Motor neuron (in vitro differentiated cells): ENCODE data around the gene ELK1. TPM values are rescaled to one million over a fixed set of nuclear protein-coding genes. Genes with fewer than 3 reads are reported as not detected.
"Not testable (repeated sequence)": the region's sequence is repeated elsewhere in the genome, so short reads cannot be mapped to it uniquely, and the experiment has no call there.

Source experiments
- ATAC-seq, 8 experiments: fragments of 200-7000 bp; cut with Tn5 transposase; replicated peaks in 6 of 8; 2 replicates each; pipeline ENCODE4 v1.8.0; 2021; ENCODE audit warnings: mild to moderate bottlenecking in 8 of 8, moderate library complexity in 8 of 8
- H3K27ac ChIP-seq, 2 donors: fragments of 250-450 bp; sonication (Bioruptor Pico); 2 replicates each; pipeline ENCODE4 v1.9.0; 2021; ENCODE audit warnings: antibody characterized with exemption in 2 of 2, mild to moderate bottlenecking in 2 of 2, moderate library complexity in 1 of 2
- H3K4me1 ChIP-seq, 2 donors: fragments of 250-450 bp; sonication (Bioruptor Pico); replicated peaks in 1 of 2; 2 replicates each; pipeline ENCODE4 v1.6.1; 2021; ENCODE audit warnings: antibody characterized with exemption in 2 of 2, mild to moderate bottlenecking in 2 of 2, moderate library complexity in 1 of 2
- H3K4me3 ChIP-seq, 5 donors: fragments of 250-450 bp; sonication (Bioruptor Pico); 2 replicates each; pipeline ENCODE4 v1.9.0; 2021; ENCODE audit warnings: antibody characterized with exemption in 5 of 5, mild to moderate bottlenecking in 5 of 5, moderate library complexity in 4 of 5
- WGBS, 10 experiments: fragments of 450-650 bp; shearing (Covaris generic); methylation state at CpG; one replicate each; pipeline ENCODE4 v1.0.0; 2022; 5-methylcytosine and 5-hydroxymethylcytosine counted together
- in situ Hi-C, 9 experiments: fragments of 400-800 bp; cut with MboI; loops; one replicate each; pipeline ENCODE4 v1.15.0; 2021; ENCODE audit warnings: low sequenced_read_pairs in 9 of 9, low pct_unique_long_range_greater_than_20kb in 2 of 9; ENCODE audit not compliant: unreplicated experiment in 9 of 9
- total RNA-seq, 8 experiments: library from RNA; unstranded; fragments of 300-600 nt; gene quantifications; 2 replicates each; pipeline versions ENCODE4 v1.2.3 to v1.2.4, GENCODE V29; 2022

ELK1 gene, protein sequence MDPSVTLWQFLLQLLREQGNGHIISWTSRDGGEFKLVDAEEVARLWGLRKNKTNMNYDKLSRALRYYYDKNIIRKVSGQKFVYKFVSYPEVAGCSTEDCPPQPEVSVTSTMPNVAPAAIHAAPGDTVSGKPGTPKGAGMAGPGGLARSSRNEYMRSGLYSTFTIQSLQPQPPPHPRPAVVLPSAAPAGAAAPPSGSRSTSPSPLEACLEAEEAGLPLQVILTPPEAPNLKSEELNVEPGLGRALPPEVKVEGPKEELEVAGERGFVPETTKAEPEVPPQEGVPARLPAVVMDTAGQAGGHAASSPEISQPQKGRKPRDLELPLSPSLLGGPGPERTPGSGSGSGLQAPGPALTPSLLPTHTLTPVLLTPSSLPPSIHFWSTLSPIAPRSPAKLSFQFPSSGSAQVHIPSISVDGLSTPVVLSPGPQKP
- 10 to 100 TPM; 11.5 to 43.7 (median 19.7) TPM for total RNA-seq

DNA sequence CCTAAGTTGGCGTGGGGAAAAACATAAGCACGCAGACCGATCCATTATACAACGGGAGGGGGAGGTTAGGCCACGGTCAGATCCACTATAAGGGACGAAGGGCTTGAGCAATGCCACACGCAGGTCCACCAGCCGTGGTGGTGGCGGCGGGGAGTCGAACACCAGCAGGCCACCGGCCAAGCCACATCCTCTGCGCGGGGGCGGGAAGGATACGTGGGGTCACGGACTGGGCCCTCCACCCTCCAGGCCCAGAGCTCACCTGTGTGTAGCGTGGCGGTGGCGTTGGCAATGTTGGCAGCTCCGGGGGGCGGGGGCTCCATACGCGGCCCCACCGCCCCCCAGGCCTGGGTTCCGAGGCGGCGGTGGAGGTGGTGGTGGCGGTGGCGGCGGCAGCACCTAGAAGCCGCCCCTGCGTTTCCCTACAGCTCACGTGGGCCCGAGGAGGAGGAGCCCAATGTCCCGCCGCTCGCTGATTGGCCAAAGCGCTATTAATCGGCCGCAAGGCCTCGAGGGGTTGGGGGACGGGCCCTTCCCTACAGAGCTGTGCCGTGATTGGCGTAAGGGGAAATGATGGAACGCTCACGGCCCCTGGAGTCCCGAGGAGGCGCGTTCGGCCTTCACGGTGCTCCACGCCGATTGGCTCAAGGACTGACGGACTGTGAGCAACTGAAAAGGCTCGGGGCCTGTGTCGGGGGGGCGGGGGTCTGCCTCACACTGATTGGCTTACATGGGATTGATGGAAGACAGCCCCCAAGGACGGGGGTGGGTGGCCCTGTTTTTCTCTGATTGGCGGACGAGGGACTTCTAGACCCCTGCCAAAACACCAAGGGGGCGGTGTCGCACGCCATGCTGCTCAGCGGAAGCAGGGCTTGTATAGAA is at the start of gene ELK1:
Gene ELK1, minus strand, starts transcription at position 400 of the 879 bp plus-strand sequence. CDS start 9,122 bp downstream, outside the sequence.
- in situ Hi-C loops, result no loop called here
- 27 to 38% methylated on average over 3 to 5 of the region's 65 CpGs; no CpG with 5 or more reads in 8 of the 10 experiments for WGBS, 10 experiments
- Histone ChIP-seq H3K27ac (peak within 1 kb of the TSS; percentile 84 to 90), H3K4me1 (peaks cover 11 to 17% of the 10 kb centered on the region in 2 donors), H3K4me3 (peak within 1 kb of the TSS; percentile 89 to 96 (median 94))
- peak; percentile 89 to 97 (median 95) for ATAC-seq

DNA sequence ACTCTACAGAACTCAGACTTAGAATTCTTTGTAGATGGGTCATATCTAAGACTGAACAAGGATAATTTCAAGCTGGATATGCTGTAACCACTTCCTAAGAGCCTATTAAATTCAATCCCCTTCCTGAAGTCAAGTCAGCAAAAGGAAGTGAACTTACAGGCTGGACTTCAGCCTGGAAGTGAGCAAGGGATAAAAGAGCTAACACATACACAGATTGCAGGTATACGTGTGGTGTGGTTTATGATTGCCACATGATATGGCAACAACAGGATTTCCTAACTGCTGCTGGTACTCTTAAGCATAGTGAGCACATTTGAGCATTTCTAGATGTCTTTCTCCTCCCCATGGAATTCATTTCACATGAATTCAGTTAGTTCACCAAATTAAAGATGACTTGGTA is 46.8 kb upstream of the ELK1 start:
- no peaks in the 10 kb centered on the region for H3K4me1 ChIP-seq
- ATAC-seq, result no peak
- H3K4me3 ChIP-seq, result no peak overlapping the region
- in situ Hi-C loops, result no loop called here
- H3K27ac ChIP-seq, result no peak overlapping the region
- WGBS, 10 experiments, result 43 to 60% methylated on average over 1 of the region's 1 CpG; no CpG with 5 or more reads in 8 of the 10 experiments

DNA sequence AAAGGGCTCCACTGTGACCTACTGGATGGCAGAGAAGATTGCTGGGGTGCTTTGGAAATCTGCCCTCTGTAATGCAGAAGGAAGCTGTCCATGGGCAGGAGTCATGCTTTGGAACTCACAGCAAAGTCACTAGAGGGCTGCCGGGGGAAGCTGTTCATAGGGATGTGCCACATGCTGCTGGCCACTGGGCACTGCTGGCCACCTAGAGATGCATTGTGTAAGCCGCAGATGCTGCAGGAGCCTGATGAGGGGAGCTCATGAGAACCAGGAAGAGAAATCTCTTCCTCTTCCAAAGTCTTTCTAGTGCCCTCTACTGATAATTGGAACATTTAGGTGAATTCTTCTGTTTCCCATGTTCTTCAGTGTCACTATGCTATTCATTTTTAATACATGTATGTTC is 39.8 kb upstream of the ELK1 start:
- no peak overlapping the region for H3K27ac ChIP-seq
- no peak for ATAC-seq
- WGBS, 10 experiments, result 40 to 71% methylated on average over 1 of the region's 2 CpGs; no CpG with 5 or more reads in 8 of the 10 experiments
- in situ Hi-C loops, result no loop called here
- no peaks in the 10 kb centered on the region for H3K4me1 ChIP-seq
- no peak overlapping the region for H3K4me3 ChIP-seq

DNA sequence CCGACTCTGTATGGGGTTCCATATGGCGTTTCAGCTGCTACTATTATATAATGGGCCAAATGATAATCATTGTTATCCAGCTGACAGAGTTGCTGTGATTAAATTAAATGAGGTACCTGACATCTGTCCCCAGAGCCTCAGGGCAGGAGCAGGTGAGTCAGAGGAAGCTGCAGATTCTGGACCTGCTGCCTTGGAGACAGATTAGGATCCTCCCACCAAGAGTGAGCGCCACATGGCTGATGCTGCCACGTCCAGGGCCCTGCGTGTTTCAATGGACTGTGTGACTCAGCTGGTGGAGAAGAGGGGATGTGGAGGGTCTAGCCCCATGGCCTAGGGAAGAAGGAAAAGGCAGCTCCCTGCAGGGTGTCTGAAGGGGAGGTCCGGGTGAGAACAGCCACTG is 36.9 kb upstream of the ELK1 start:
- peak in 4 of 8 experiments; percentile 34 to 67 (median 46) for ATAC-seq
- Histone ChIP-seq H3K4me3 (no peak overlapping the region), H3K4me1 (no peaks in the 10 kb centered on the region), H3K27ac (no peak overlapping the region)
- WGBS, 10 experiments, result 0 to 70% methylated on average over 1 to 2 of the region's 6 CpGs; no CpG with 5 or more reads in 8 of the 10 experiments
- in situ Hi-C loops, result no loop called here

DNA sequence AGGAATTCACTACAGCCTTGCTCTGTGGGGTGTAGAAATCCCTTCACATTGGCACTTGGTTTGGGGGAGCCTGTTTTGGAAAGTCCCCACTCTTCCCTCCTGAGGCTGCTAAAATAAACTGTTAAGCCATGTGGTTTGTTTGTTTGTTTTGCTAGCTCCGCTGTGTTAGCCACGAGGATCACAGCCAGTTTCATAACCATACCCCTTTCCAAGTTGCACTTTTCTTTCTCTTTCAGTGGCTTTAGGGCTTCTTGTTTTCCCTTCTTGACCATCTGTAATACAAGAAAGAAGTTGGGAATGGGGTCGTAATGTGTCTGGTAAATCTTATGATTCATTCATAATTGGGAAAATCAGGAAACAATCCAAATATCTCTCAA is 33.5 kb upstream of the ELK1 start:
- 20 to 80% (median 42%) methylated on average over 1 to 3 of the region's 3 CpGs; no CpG with 5 or more reads in 6 of the 10 experiments for WGBS, 10 experiments
- ATAC-seq, result no peak
- in situ Hi-C loops, result no loop called here

DNA sequence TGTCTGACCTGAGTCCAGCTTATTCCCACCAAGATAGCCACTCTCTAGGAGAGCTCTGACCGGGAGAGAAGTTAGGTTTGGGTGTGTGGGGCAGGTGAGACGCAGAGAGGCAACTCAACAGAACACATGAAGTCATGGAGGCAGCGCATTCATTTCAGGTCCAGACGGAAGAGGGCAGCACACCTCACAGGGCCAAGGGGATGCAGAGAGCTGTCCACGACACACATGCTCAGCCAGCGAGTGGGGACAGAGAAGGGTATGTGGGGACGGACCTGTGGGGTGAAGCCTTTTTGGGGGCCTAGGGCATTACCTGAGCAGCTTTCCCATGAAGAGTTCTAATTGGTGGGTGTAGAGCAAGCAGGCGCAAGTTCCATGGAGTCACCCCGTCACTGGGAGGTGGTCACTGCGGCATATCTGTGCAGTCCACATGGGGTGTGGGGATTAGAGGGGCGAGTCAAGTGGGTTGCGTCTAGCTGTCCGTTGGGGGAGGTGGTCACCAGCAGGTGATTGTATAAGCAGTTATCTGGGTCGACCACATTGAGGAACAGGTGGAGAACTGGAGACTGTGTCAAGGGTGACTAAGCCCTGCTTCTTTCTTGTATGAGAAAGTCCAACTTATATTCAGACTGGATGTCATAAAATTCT is 32.9 kb upstream of the ELK1 start:
- H3K4me3 ChIP-seq, result no peak overlapping the region
- in situ Hi-C loops, result no loop called here
- H3K4me1 ChIP-seq, result no peaks in the 10 kb centered on the region
- 62% methylated on average over 5 of the region's 14 CpGs; no CpG with 5 or more reads in 9 of the 10 experiments for WGBS, 10 experiments
- no peak for ATAC-seq
- no peak overlapping the region for H3K27ac ChIP-seq

More for the DNA sequence above, 33.5 kb upstream of the ELK1 start:
- H3K27ac ChIP-seq, result no peak overlapping the region
- no peaks in the 10 kb centered on the region for H3K4me1 ChIP-seq
- no peak overlapping the region for H3K4me3 ChIP-seq

DNA sequence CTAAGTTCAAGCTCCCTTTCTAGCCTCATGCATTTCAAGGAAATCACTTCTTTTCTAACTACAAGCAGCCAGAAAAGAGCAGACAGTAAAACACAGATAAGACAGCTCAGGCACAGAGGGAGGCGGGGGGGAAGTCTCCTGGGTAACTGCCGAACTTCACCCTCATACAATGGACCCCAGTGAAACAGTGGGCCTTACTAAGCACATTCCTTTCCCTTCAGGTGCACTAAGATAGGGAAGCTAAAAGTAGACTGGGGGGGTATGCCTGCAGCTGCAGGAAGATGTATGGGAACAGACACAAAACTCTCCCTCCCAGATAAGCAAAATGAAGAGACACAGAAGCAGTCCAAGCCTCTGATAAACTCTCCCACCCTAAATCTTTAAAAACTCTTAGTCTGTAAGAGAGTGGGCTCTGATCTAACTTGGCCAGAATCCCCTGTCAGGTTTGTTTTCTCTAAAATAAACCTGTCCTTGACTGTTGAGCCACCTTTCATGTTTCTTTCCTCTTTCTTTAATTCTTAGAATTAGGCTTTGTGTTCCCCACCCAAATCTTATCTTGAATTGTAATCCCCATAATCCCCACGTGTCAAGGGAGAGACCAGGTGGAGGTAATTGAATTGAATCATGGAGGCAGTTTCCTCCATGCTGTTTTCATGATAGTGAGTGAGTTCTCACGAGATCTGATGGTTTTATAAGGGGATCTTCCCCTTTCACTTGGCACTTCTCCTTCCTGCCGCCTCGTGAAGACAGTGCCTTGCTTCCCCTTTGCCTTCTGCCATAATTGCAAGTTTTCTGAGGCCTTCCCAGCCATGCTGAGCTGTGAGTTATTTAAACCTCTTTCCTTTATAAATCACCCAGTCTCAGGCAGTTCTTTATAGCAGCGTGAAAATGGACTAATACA is 25.8 kb upstream of the ELK1 start:
- H3K4me1 ChIP-seq, H3K4me3 ChIP-seq, H3K27ac ChIP-seq, ATAC-seq, in situ Hi-C loops: not testable (repeated sequence)
- 40 to 80% (median 48%) methylated on average over 1 to 7 of the region's 7 CpGs; no CpG with 5 or more reads in 4 of the 10 experiments for WGBS, 10 experiments

DNA sequence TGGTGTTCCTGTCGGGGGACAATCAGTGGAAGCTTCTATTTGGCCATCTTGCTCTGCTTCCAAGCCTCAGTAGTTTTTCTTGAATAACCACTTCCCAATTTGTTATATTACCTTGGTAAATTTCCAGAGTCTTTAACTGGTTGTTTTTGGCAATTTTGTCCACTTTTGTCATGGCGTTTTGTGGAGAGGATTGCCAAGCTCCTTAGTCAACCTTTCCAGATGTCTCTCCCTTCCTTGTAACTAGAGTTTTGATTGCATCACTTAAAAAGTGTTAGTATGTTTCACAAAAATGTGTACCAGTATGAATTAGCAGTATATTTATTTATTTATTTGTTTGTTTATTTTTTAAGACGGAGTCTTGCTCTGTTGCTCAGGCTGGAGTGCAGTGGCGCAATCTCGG is 24.4 kb upstream of the ELK1 start:
- in situ Hi-C loops, result no loop called here
- no peak for ATAC-seq
- H3K4me3 ChIP-seq, result no peak overlapping the region
- H3K27ac ChIP-seq, result no peak overlapping the region
- H3K4me1 ChIP-seq, result no peaks in the 10 kb centered on the region
- 33 to 86% (median 50%) methylated on average over 1 to 4 of the region's 5 CpGs; no CpG with 5 or more reads in 5 of the 10 experiments for WGBS, 10 experiments

DNA sequence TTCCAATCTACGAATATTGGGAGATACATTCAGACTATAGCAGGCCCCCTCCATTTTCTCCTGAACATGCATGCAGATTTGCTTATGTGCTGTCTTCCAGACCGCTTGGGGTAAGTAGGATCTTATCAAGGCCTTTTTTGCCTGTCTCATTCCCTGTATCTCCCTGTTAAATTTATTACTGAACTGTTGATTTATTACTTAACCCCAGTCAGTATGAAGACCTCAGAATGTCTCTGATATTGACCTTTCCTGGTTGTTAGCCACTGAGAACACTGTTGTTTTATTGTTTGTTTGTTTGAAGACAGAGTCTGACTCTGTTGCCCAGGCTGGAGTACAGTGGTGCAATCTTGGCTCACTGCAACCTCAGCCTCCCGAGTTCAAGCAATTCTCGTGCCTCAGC is 15.4 kb upstream of the ELK1 start:
- ATAC-seq, H3K4me3 ChIP-seq, in situ Hi-C loops, H3K27ac ChIP-seq, H3K4me1 ChIP-seq: not testable (repeated sequence)
- 35 to 75% (median 71%) methylated on average over 1 to 4 of the region's 4 CpGs; no CpG with 5 or more reads in 7 of the 10 experiments for WGBS, 10 experiments

DNA sequence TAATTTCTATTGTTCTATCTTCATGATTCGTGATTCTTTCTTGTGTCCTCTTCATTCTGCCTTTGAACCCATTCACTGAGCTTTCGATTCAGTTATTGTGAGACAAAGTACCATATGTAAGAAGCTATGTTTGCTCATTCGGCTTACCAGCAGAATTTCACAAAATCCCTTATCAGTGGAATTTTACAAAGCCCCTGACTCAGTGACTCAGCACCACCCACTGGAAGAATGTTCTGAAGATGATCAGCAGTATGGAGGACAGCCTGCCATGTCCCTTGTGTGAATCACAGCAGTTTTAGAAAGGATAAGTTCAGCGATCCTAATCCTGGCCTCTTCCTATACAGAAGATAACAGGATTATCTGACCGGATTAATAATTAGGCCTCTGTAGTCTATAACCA is 14.4 kb upstream of the ELK1 start:
- WGBS, 10 experiments, result 33 to 100% (median 75%) methylated on average over 1 to 5 of the region's 5 CpGs; no CpG with 5 or more reads in 2 of the 10 experiments
- ATAC-seq, result no peak
- H3K4me3 ChIP-seq, result no peak overlapping the region
- H3K4me1 ChIP-seq, result peaks cover 1 to 2% of the 10 kb centered on the region in 2 donors
- in situ Hi-C loops, result no loop called here
- H3K27ac ChIP-seq, result no peak overlapping the region

DNA sequence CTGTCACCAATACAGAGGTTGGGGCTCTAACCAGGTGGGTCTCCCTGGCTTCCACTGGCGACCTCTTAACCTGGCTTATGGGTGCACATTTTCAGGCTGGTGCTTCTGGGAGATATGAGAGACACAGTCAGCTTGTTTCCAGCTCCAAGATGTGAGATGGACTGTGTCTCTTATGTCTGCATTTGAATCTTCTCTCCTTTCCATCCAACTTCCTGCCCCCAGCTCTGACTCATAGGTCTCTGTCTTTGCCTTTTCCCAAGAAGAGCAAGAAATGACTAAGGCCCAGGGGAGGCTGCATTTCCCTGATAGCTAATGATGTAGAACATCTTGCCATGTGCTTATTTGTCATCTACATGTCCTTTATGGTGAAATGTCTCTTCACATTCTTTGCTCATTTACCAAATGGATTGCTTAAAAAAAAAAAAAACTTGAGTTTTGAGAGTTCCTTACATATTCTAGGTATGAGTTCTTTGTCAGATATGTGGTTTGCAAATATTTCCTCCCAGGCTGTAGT is 11.8 kb upstream of the ELK1 start:
- peaks cover 3 to 4% of the 10 kb centered on the region in 2 donors for H3K4me1 ChIP-seq
- H3K4me3 ChIP-seq, result no peak overlapping the region
- no peak overlapping the region for H3K27ac ChIP-seq
- 0% methylated on average over 1 of the region's 1 CpG; no CpG with 5 or more reads in 9 of the 10 experiments for WGBS, 10 experiments
- in situ Hi-C loops, result no loop called here
- ATAC-seq, result peak in 2 of 8 experiments; percentile 26 to 39

DNA sequence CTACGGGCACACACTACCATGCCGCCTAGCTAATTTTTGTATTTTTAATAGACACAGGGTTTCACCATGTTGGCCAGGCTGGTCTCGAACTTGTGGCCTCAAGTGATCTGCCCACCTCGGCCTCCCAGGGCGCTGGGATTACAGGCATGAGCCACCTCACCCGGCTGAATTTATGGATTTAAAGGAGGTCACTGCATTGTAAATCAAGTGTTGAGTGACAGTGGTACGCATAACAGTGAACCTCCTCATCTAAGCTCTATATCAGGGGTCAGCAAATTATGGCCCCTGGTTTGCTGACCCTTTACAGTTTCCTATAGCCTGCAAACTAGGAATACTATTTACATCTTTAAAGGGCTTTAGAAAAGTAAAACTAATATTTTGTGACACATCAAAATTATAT is 11.2 kb upstream of the ELK1 start:
- H3K4me3 ChIP-seq, result no peak overlapping the region
- in situ Hi-C loops, result no loop called here
- no peak overlapping the region for H3K27ac ChIP-seq
- 42 to 100% (median 64%) methylated on average over 1 to 6 of the region's 7 CpGs; no CpG with 5 or more reads in 6 of the 10 experiments for WGBS, 10 experiments
- H3K4me1 ChIP-seq, result peaks cover 3 to 4% of the 10 kb centered on the region in 2 donors
- no peak for ATAC-seq
